K562 (cell line): ENCODE measurements around the gene B3GLCT.

Experiments used
- CBFA2T2 ChIP-seq: fragments of 450-650 bp; conservative IDR thresholded peaks from 2 replicates; pipeline ENCODE4 v1.6.1; 2017; ENCODE audit warnings: mild to moderate bottlenecking
- CBX5 ChIP-seq: IDR thresholded peaks from 2 replicates; pipeline ENCODE4 v1.6.1; 2014; ENCODE audit warnings: low read depth, borderline replicate concordance
- NFIC ChIP-seq: fragments of 450-650 bp; IDR thresholded peaks from 2 replicates; pipeline ENCODE4 v1.6.1; 2017; ENCODE audit warnings: mild to moderate bottlenecking, inconsistent platforms
- NFYB ChIP-seq: IDR thresholded peaks from 2 replicates; pipeline ENCODE4 v1.6.1; 2011; ENCODE audit warnings: mild to moderate bottlenecking, moderate library complexity; ENCODE audit not compliant: insufficient read length; ENCODE audit errors: extremely low read depth
- NR2C2 ChIP-seq, 2 experiments: fragments of 200-800 bp in 1 of 2; sonication (Bioruptor generic) in 1 of 2; sonication (generic) in 1 of 2; formaldehyde crosslinking in 1 of 2; IDR thresholded peaks; 2 replicates each; pipeline versions ENCODE4 v1.6.1 to v1.8.0; 2016 to 2022; ENCODE audit warnings: mild to moderate bottlenecking in 1 of 2, missing compliant biosample characterization in 1 of 2, missing genetic modification characterization in 1 of 2, missing genetic modification reagents in 1 of 2
- YY1 ChIP-seq, 3 experiments: IDR thresholded peaks; 2 replicates each; pipeline ENCODE4 v1.6.1; 2011; ENCODE audit warnings: low read length in 2 of 3, mild to moderate bottlenecking in 2 of 3, moderate library complexity in 2 of 3, borderline replicate concordance in 1 of 3, control low read depth in 1 of 3, low read depth in 1 of 3; ENCODE audit not compliant: insufficient read depth in 3 of 3, insufficient replicate concordance in 2 of 3, control insufficient read depth in 1 of 3, insufficient read length in 1 of 3; ENCODE audit errors: extremely low read depth in 1 of 3
- ZBTB11 ChIP-seq, 3 experiments: fragments of 200-800 bp in 1 of 3; fragments of 250-450 bp in 1 of 3; fragments of 450-650 bp in 1 of 3; sonication (Bioruptor Pico) in 1 of 3; sonication (Bioruptor generic) in 1 of 3; formaldehyde crosslinking in 1 of 3; IDR thresholded peaks; 2 replicates each; pipeline versions ENCODE4 v1.6.1 to v1.8.0; 2016 to 2022; ENCODE audit warnings: mild to moderate bottlenecking in 2 of 3, missing genetic modification characterization in 2 of 3, missing compliant biosample characterization in 1 of 3, moderate library complexity in 1 of 3
- TF ChIP-seq, protein P1 (sequence below): fragments of 450-650 bp; IDR thresholded peaks from 2 replicates; pipeline ENCODE4 v1.6.1; 2018; ENCODE audit not compliant: partially characterized antibody
- TF ChIP-seq, protein P2 (sequence below): IDR thresholded peaks from 2 replicates; pipeline ENCODE4 v1.6.1; 2011; ENCODE audit warnings: borderline replicate concordance, low read depth, mild to moderate bottlenecking, moderate library complexity, low read length; ENCODE audit not compliant: insufficient read depth, poor library complexity, severe bottlenecking

- TF ChIP-seq NR2C2 (CRISPR knock-in tag; IDR thresholded peaks at IDR 0.05) (no peak), NR2C2 (tag; IDR thresholded peaks at IDR 0.05) (no peak), NFIC (no peak), CBX5 (no peak), YY1 (IDR thresholded peaks at IDR 0.05; ENCODE audit: borderline replicate concordance in 1 of 3, control insufficient read depth in 1 of 3, extremely low read depth in 1 of 3, insufficient read depth in 3 of 3, insufficient read length in 1 of 3, insufficient replicate concordance in 2 of 3, low read depth in 1 of 3, low read length in 2 of 3) (no peak), CBFA2T2 (no peak), NFYB (no peak), ZBTB11 (CRISPR knock-in tag; IDR thresholded peaks at IDR 0.05) (no peak)
- TF ChIP-seq, protein P1, sequence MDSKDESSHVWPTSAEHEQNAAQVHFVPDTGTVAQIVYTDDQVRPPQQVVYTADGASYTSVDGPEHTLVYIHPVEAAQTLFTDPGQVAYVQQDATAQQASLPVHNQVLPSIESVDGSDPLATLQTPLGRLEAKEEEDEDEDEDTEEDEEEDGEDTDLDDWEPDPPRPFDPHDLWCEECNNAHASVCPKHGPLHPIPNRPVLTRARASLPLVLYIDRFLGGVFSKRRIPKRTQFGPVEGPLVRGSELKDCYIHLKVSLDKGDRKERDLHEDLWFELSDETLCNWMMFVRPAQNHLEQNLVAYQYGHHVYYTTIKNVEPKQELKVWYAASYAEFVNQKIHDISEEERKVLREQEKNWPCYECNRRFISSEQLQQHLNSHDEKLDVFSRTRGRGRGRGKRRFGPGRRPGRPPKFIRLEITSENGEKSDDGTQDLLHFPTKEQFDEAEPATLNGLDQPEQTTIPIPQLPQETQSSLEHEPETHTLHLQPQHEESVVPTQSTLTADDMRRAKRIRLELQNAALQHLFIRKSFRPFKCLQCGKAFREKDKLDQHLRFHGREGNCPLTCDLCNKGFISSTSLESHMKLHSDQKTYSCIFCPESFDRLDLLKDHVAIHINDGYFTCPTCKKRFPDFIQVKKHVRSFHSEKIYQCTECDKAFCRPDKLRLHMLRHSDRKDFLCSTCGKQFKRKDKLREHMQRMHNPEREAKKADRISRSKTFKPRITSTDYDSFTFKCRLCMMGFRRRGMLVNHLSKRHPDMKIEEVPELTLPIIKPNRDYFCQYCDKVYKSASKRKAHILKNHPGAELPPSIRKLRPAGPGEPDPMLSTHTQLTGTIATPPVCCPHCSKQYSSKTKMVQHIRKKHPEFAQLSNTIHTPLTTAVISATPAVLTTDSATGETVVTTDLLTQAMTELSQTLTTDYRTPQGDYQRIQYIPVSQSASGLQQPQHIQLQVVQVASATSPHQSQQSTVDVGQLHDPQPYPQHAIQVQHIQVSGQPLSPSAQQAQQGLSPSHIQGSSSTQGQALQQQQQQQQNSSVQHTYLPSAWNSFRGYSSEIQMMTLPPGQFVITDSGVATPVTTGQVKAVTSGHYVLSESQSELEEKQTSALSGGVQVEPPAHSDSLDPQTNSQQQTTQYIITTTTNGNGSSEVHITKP: no peak
- TF ChIP-seq, protein P2, sequence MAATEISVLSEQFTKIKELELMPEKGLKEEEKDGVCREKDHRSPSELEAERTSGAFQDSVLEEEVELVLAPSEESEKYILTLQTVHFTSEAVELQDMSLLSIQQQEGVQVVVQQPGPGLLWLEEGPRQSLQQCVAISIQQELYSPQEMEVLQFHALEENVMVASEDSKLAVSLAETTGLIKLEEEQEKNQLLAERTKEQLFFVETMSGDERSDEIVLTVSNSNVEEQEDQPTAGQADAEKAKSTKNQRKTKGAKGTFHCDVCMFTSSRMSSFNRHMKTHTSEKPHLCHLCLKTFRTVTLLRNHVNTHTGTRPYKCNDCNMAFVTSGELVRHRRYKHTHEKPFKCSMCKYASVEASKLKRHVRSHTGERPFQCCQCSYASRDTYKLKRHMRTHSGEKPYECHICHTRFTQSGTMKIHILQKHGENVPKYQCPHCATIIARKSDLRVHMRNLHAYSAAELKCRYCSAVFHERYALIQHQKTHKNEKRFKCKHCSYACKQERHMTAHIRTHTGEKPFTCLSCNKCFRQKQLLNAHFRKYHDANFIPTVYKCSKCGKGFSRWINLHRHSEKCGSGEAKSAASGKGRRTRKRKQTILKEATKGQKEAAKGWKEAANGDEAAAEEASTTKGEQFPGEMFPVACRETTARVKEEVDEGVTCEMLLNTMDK: no peak
Measured at GRCh38 chr13:31372454-31372853, 172.7 kb downstream of the B3GLCT start.
